Measurements from ENCODE around the gene SYT11.
"Not testable (repeated sequence)": the region's sequence is repeated elsewhere in the genome, so short reads cannot be mapped to it uniquely, and the experiment has no call there.

SYT11 gene

DNA sequence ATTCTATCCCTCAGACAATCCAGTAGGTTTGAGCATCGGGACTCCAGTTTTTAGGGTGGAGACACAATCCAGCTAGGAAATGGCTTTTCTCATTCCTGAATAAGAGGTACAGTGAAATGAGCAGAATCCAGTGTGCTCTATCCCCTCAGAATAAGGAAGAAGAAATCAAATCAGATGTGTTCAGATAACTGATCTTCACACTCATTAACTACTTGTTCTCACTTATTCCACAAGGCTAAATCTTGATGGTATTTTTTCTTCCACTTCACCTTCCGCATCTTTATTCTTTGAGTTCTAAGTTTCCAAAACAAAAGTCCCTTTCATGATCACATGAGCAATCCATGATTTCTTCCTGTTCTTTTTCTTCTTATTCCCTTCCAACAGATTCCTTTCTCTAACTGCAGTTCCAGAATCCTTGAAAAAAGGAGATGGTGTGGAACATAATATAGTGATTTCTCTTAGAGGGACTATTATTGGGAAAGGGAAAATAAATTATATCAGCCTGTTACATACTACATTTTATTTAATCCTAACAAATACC, 1.7 kb downstream of the SYT11 start:
- peak; percentile 16 for DNase-seq

- DNase-seq, result no peak
Observed at GRCh38 chr1:155861896-155862295, 2.5 kb downstream of the SYT11 start.

DNA sequence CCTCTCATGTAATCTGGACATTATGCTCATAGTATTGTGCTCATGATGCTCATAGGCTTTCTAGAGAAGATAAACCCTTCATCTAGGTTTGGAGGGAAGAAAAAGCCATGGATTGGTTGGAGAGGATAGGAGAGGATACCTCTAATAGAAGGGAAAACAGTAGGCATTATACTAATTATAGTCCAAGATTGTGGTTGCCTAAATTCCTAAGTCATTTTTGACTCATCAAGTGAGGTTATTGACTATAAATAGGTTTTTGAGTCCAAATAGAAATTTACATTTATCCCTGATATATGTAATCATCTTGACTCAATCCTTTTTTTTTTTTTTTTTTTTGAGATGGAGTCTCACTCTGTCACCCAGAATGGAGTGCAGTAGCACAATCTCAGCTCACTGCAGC, 5.0 kb downstream of the SYT11 start:
- DNase-seq, result no peak

- DNase-seq, result no peak
Observed at GRCh38 chr1:155867766-155868165, 8.4 kb downstream of the SYT11 start.

- DNase-seq, result peak; percentile 92
Observed at GRCh38 chr1:155871390-155871789, 12.0 kb downstream of the SYT11 start.

GRCh38 chr1:155872527-155872926, 13.2 kb downstream of the SYT11 start:
- no peak for DNase-seq

DNA sequence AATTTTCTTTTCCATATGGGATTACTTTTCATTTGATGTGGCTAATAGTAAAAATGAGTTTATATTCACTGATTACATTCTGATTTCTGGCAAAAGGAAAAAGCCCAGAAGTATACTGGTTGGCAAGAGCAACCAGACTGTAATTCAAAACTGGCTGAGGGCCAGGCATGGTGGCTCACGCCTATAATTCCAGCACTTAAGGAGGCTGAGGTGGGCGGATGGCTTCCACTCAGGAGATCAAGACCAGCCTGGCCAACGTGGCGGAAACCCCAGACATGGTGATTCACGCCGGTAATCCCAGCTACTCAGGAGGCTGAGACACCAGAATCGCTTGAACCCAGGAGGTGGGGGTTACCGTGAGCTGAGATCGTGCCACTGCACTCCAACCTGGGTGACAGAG, 14.5 kb downstream of the SYT11 start:
- peak; percentile 34 for DNase-seq

GRCh38 chr1:155877945-155878344, 18.6 kb downstream of the SYT11 start:
- DNase-seq, result no peak

- DNase-seq, result no peak
Observed at GRCh38 chr1:155880251-155880650, 20.9 kb downstream of the SYT11 start.

DNA sequence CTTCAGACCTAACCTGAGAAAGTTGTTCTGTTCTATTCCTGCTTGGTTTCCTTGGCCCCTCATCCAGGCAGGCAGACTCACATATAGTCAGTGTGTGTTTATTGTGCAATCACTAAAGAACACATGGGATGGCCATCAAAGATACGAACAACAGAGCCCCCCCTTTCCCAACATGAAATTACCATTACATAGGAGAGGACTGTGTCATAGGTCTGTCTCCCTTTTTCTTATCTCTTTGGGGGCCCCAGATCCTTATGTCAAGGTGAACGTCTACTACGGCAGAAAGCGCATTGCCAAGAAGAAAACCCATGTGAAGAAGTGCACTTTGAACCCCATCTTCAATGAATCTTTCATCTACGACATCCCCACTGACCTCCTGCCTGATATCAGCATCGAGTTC, 21.6 kb downstream of the SYT11 start:
- no peak for DNase-seq

GRCh38 chr1:155882235-155882634, 22.9 kb downstream of the SYT11 start:
- no peak for DNase-seq

GRCh38 chr1:155882766-155883165, 23.4 kb downstream of the SYT11 start:
- no peak for DNase-seq

- no peak for DNase-seq
Observed at GRCh38 chr1:155884031-155884960, 24.9 kb downstream of the SYT11 start.

- DNase-seq, result no peak
Observed at GRCh38 chr1:155884982-155885381, 25.6 kb downstream of the SYT11 start.

DNA sequence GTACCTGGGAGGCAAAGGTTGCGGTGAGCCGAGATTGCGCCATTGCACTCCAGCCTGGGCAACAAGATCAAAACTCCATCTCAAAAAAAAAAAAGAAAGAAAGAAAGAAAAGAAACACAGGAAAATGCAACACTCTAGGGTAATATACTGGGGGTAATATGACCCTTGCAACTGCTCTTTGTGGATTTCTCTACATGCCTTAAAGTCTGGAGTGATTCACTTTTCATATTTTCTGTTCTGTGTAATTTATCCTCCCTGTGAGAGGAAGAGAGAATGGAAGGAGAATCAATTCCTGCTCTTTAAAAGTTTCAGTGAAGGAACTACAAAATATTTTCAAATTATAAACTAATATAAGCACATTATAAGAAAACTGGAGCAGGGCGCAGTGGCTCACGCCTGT, 29.1 kb downstream of the SYT11 start:
- DNase-seq, result no peak

DNA sequence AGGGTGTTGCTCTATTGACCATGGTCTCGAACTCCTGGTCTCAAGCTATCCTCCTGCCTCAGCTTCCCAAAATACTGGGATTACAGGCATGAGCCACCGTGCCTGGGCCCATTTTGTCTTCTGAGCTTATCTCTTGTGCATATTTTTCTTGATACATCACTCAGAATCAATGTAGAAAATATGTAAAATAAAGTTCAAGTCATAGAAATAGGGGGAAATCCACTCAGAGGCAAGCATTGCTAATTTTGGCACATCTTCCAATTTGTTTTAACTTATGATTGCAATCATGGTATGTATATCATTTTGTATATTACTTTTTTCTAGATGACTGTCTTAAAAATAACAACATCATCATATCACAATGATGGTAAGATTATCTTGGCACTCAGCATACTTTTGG, 30.2 kb downstream of the SYT11 start:
- DNase-seq, result no peak

GRCh38 chr1:155890251-155890650, 30.9 kb downstream of the SYT11 start:
- no peak for DNase-seq

GRCh38 chr1:155892796-155893195, 33.4 kb downstream of the SYT11 start:
- DNase-seq, result no peak

DNA sequence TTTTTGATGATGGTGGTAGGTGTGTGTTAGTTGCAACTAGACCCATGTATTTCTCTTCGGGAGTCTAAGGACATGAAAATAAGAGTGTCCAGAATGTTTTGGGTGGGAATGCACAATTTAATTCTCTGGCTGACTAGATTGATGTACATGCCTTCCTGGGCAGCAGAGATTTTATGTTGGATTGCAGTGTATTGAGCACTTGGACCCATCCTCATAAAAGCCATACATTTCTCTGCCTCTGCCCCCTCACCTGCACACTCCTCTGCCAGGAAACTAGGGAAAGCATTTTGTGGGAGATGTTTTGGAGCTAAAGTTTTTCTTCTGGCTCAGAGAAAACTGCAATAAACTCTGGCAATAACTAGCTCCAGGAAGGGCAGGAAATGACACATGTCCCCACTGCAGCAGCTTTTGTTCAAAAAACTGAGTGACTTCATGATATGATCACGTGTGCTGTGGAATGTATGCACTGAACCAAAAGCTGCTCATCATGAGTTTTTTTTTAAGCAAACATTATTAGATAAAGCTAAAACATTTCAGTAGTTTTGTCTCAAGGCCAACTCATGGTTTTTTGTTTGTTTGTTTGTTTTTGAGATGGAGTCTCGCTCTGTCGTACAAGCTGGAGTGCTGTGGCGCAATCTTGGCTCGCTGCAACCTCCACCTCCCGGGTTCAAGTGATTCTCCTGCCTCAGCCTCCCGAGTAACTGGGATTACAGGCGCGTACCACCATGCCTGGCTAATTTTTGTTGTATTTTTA, 34.2 kb downstream of the SYT11 start:
- DNase-seq, result no peak

GRCh38 chr1:155895617-155896016, 36.2 kb downstream of the SYT11 start:
- not testable (repeated sequence) for DNase-seq

GRCh38 chr1:155896476-155896875, 37.1 kb downstream of the SYT11 start:
- DNase-seq, result not testable (repeated sequence)

DNA sequence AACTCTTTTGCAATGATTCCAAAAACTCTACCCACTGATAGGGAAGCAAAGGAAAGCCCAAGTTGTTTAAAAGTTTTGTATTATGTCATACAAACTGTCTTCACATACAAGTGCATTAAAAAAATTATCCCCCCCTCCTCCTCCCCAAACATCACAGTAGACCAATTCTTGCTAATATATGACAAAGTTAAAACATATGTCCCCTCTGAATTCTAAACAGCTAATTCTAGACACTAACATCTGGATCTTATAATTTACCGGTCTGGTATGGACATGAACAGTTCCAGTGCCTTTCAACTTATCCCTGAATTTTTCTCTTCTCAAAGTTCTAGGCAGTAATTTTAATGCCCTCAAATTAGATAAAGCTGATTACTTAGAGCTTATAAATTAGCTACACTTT, 38.4 kb downstream of the SYT11 start:
- DNase-seq, result no peak

DNA sequence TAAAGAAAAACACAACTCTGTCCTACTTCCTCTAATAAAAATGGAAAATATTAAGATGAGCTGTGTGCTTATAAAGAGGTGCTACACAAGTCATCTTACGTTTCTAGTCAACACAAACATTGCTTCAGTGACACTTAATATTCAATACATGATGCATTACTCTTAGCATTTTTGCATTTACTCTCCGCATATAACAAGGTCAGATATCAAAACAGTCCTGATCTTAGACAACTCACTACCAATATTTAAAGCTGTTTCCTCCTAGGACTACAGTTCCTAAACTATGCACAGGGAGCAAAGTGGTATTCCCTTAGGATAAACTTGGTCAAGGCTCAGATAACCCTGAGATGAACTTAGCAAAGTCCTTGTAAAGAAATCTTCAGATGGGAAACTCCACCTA, 39.5 kb downstream of the SYT11 start:
- DNase-seq, result no peak

- no peak for DNase-seq
Observed at GRCh38 chr1:155899683-155900082, 40.3 kb downstream of the SYT11 start.

Measured in NCI-H446 treated with DMSO at 0.1 percent for 48 hours (cell line).